H54 (cell line): ENCODE measurements around the gene KHSRP.

Experiments used
- DNase-seq: peaks from one replicate; pipeline ENCODE4 v3.0.0; 2011; ENCODE audit warnings: low spot score, mixed read lengths; ENCODE audit not compliant: insufficient read length
- FAIRE-seq: peaks from 3 replicates; lab custom pipeline; 2011; peaks lifted over from hg19 to GRCh38; lab: Jason Lieb, UNC
- POLR2A ChIP-seq: IDR thresholded peaks from 2 replicates; pipeline ENCODE4 v1.6.1; 2011; ENCODE audit warnings: low read depth, mild to moderate bottlenecking, low read length

The KHSRP gene

GRCh38 chr19:6375411-6376010, 49.1 kb downstream of the KHSRP start, which contains the start of gene PSPN:
Gene PSPN (minus strand): TSS chr19:6375933. CDS start chr19:6375849, 84 bp downstream.
- FAIRE-seq (no peak), DNase-seq (no peak)
- no peak for TF ChIP-seq POLR2A

GRCh38 chr19:6374711-6375410, 49.8 kb downstream of the KHSRP start:
- no peak for FAIRE-seq
- DNase-seq: no peak

DNA sequence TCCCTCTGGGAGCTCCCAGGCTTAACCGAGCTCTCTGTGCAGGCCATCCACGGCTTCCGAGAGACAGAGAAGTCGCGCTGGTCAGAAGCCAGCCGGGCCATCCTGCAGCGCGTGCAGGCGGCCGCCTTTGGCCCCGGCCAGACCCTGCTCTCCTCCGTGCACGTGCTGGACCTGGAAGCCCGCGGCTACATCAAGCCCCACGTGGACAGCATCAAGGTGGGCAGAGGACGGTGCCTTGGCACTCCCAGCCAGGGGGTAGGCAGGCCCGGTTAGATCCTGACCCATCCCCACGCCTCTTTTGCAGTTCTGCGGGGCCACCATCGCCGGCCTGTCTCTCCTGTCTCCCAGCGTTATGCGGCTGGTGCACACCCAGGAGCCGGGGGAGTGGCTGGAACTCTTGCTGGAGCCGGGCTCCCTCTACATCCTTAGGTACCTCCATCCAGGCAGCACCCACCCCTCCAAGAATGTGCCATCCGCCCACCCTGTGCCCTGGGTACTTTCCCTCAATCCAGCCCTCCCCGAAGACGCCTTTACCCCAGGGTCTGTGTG, 50.4 kb downstream of the KHSRP start:
- TF ChIP-seq POLR2A: no peak
- DNase-seq (no peak), FAIRE-seq (no peak)

More at GRCh38 chr19:6374711-6375410, 49.8 kb downstream of the KHSRP start:
- no peak for TF ChIP-seq POLR2A

DNA sequence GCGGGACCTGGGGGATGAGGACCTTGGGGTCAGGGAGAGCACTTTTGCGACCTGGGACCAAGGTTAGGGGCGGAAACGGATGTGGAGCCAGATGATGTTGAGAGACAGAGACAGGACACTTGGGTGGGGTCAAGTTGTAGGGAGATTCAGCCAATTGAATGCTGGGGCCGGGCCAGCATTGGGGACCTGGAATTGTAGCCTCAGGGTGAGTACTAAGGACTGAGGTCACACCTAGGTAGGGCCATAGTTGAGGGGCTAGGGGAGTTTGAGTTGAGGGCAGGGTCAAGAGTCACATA, 50.9 kb downstream of the KHSRP start:
- TF ChIP-seq POLR2A: no peak
- FAIRE-seq (no peak), DNase-seq (no peak)

GRCh38 chr19:6373096-6373812, 51.4 kb downstream of the KHSRP start:
- DNase-seq: peak; percentile 93
- peak; percentile 62 for FAIRE-seq
- peak; percentile 9; the same call in 1 of the 2 replicates for TF ChIP-seq POLR2A

- DNase-seq: peak; percentile 90
- TF ChIP-seq POLR2A: peak; percentile 36; the same call in 1 of the 2 replicates
- peak; percentile 93 for FAIRE-seq
These were observed 52.0 kb downstream of the KHSRP start, which contains the start of gene ALKBH7 for GRCh38 chr19:6372594-6373095. Gene ALKBH7 (plus strand): TSS chr19:6372794. CDS start chr19:6372821, 27 bp downstream.

DNA sequence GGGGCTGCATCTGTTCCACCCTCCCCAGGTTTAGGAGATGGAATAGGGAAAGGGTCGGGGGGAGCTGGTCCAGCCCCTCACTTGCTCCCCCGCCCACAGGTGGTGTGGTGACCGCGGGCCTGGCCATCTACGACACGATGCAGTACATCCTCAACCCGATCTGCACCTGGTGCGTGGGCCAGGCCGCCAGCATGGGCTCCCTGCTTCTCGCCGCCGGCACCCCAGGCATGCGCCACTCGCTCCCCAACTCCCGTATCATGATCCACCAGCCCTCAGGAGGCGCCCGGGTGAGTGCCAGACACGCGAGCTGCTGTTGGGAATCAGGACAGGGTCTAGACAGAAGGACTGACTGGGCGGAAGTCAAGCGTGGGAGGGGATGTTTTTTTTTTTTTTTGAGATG, 60.3 kb downstream of the KHSRP start:
- FAIRE-seq (no peak), DNase-seq (no peak)
- TF ChIP-seq POLR2A: no peak
